Left lung (tissue), 10 donors: ENCODE measurements around the gene JUNB. TPM values are rescaled to one million over a fixed set of nuclear protein-coding genes. Genes with fewer than 3 reads are reported as not detected.
A peak's percentile ranks its signal among the peaks of the same experiment; 100 is the strongest.

ENCODE experiments used
- ATAC-seq: fragments of 200-7000 bp; cut with Tn5 transposase; one replicate; pipeline ENCODE4 v1.9.1; 2020; ENCODE audit warnings: moderate library complexity
- DNase-seq, 4 donors: peaks; one replicate each; pipeline ENCODE4 v3.0.0-alpha.2; 2013 to 2020
- H3K27ac ChIP-seq, 2 donors: fragments of 200-600 bp; sonication (generic) in 1 of 2; one replicate each; pipeline versions ENCODE4 v1.5.0 to v1.8.0; 2020 to 2021
- H3K27me3 ChIP-seq, 2 donors: fragments of 200-600 bp; sonication (generic) in 1 of 2; one replicate each; pipeline versions ENCODE4 v1.5.0 to v1.8.0; 2020 to 2021
- H3K36me3 ChIP-seq, 2 donors: fragments of 200-600 bp; sonication (generic) in 1 of 2; one replicate each; pipeline versions ENCODE4 v1.5.0 to v1.8.0; 2020 to 2021
- H3K4me1 ChIP-seq, 2 donors: fragments of 200-600 bp; one replicate each; pipeline ENCODE4 v1.8.0; 2021
- H3K4me3 ChIP-seq, 2 donors: fragments of 200-600 bp; sonication (generic) in 1 of 2; one replicate each; pipeline versions ENCODE4 v1.5.0 to v1.8.0; 2020 to 2021; ENCODE audit warnings: mild to moderate bottlenecking in 1 of 2
- H3K9me3 ChIP-seq, 2 donors: fragments of 200-600 bp; sonication (generic) in 1 of 2; one replicate each; pipeline versions ENCODE4 v1.5.0 to v1.8.0; 2020 to 2021
- CTCF ChIP-seq, 2 donors: fragments of 200-600 bp; sonication (generic) in 1 of 2; IDR thresholded peaks; one replicate each; pipeline versions ENCODE4 v1.5.0 to v1.8.0; 2021; ENCODE audit warnings: antibody characterized with exemption in 2 of 2
- intact Hi-C, 2 donors: fragments of 100-400 bp; cut with DNase I; formaldehyde crosslinking; loops; one replicate each; pipeline versions ENCODE4 v1.11.2 to v1.14.2; 2022
- polyA plus RNA-seq, 6 donors: library from polyadenylated mRNA; unstranded; fragments of 120-200 nt; gene quantifications; one replicate each; pipeline ENCODE4 v1.2.1, GENCODE V29; 2013; ENCODE audit not compliant: insufficient read length in 6 of 6
- total RNA-seq, 2 donors: library from RNA; stranded (reverse); fragmentation: NEBNext Ultra II Directional; extraction: Animal tissue kit (Norgen Biotek cat#: 25700); gene quantifications; one replicate each; pipeline ENCODE4 v1.2.1, GENCODE V29; 2021
- donor health status: DM: no; HTN: yes; CAD: no.
- donor health status: DM: no; HTN: no; CAD: no.

JUNB gene
- total and polyA plus RNA-seq, 8 donors = 11.7 to 278 (median 64.2) TPM

- Histone ChIP-seq H3K36me3 (no peaks in the 10 kb centered on the region), H3K27ac (no peak within 1 kb of the TSS), H3K4me1 (peaks cover 4 to 33% of the 10 kb centered on the region in 2 donors), H3K9me3 (no peaks in the 10 kb centered on the region), H3K27me3 (peaks cover 77 to 100% of the 10 kb centered on the region in 2 donors), H3K4me3 (peak within 1 kb of the TSS; percentile 21 to 37)
- ATAC-seq = no peak
- TF ChIP-seq CTCF (IDR thresholded peaks at IDR 0.05) = no peak
- no peak for DNase-seq
- intact Hi-C loops = no loop called here
Observed at GRCh38 chr19:12834566-12834943, 43.3 kb downstream of the JUNB start, which contains the start of gene RTBDN. Gene RTBDN (minus strand): TSS chr19:12834579. CDS start chr19:12829979, 4,600 bp downstream.

DNA sequence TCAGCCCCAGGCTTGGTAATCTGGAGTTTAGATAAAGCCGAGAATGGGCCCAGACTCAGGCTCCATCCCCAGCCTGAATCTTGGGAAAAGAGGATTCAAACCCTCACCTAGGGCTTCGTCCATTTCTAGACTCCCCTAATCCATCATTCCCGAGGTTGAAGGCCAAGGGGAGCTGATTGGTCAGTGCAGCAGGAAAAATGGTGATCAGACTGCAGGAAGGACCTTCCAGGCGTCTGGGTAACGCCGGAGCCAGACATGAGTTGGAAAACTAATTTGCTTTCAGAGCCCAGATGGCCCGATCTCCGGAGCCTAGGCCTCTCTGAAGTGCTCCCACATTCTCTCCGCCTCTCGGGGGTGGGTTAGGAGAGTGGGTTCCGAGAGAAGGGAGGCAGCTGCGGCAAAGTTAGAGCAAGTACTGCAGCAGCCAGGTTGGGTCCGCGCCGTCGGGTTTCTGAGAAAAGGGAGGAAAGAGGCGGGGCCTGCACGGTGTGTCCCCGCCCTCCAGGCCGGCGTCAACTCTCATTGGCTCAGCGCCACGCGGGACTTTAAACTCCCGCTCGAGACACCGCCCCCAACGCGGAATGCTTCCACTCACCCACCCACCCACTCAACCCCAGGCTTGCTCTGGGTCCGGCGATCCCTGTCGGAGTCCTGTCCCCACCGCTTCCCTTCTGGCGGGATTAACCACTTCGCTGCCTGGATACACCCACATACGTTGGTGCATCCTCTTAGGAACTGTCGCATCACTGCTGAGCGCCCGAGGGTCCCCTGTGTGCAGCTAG is 43.9 kb downstream of the JUNB start:
- no peaks in the 10 kb centered on the region for H3K36me3 ChIP-seq
- no peaks in the 10 kb centered on the region for H3K9me3 ChIP-seq
- no peak overlapping the region for H3K27ac ChIP-seq
- peaks cover 4 to 33% of the 10 kb centered on the region in 2 donors for H3K4me1 ChIP-seq
- no peak for DNase-seq
- intact Hi-C loops = no loop called here
- TF ChIP-seq CTCF (IDR thresholded peaks at IDR 0.05) = no peak
- peaks cover 82 to 100% of the 10 kb centered on the region in 2 donors for H3K27me3 ChIP-seq
- no peak for ATAC-seq
- no peak overlapping the region for H3K4me3 ChIP-seq

- DNase-seq (no peak), ATAC-seq (no peak)
- Histone ChIP-seq H3K4me1 (peaks cover 4 to 37% of the 10 kb centered on the region in 2 donors), H3K36me3 (no peaks in the 10 kb centered on the region), H3K9me3 (no peaks in the 10 kb centered on the region), H3K27me3 (peaks cover 95 to 100% of the 10 kb centered on the region in 2 donors), H3K27ac (no peak overlapping the region), H3K4me3 (no peak overlapping the region)
- no peak for TF ChIP-seq CTCF (IDR thresholded peaks at IDR 0.05)
- intact Hi-C loops = no loop called here
Observed at GRCh38 chr19:12836529-12836863, 45.2 kb downstream of the JUNB start.

DNA sequence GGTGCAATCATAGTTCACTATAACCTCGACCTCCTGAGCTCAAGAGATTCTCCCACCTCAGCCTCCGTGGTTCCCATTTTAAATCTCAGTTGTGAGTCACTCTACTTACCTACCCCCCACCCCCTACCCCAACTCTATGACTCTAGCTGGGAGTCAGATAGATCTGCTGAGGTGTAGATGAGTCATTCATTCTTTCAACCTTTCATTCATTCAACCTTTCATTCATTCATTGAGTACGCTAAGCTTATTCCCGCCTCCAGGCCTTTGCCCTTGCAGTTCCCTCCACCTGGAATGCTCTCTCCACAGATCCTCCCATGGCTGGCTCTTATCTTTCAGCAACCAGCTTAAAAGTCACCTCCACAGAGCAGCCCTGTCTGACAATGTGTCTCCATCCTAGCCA is 45.9 kb downstream of the JUNB start:
- Histone ChIP-seq H3K9me3 (no peaks in the 10 kb centered on the region), H3K36me3 (no peaks in the 10 kb centered on the region), H3K27me3 (peaks cover 91 to 100% of the 10 kb centered on the region in 2 donors), H3K4me3 (no peak overlapping the region), H3K27ac (no peak overlapping the region), H3K4me1 (peaks cover 4 to 36% of the 10 kb centered on the region in 2 donors)
- ATAC-seq (no peak), DNase-seq (no peak)
- TF ChIP-seq CTCF (IDR thresholded peaks at IDR 0.05) = no peak
- intact Hi-C loops = no loop called here

DNA sequence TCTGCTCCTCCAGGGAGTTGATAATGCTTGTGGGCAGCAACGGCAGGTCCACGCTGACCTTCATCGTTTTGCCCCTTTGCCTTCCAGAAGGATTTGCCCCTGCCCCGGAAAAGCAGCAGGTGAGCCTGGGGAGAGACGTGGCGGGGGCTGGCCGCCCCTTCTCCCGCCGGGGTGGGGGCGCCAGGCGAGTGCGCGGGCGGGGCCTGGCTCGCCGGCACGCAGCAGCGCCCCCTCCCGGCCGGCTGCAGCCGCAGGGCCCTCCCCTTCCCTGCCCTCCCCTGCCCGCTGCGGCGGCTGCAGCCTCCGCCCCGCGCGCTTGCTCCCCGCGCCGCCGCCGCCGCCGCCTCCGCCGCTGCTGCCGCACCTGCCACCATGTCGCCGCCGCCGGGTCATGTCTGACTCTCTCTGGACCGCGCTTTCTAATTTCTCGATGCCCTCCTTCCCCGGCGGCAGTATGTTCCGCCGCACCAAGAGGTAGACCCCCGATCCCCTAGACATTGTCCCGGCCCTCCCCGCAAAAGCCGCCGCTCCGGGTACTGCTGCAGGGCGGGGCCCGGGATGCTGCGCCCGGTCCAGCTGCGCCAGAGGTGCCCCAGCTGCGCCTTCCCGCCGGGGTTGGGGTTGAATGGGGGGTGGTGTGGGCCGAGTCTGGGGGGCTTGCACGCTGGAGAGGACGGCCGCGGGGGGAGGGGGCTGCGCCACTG is 47.0 kb downstream of the JUNB start, which contains the start of gene MAST1:
TSS of gene MAST1 (plus strand) at position 334 of the 704 bp plus-strand sequence. CDS start at position 392, 58 bp downstream.
- intact Hi-C loops = no loop called here
- DNase-seq (peak in 1 of 4 donors; percentile 81), ATAC-seq (peak; percentile 76)
- peaks cover 80 to 100% of the 10 kb centered on the region in 2 donors for H3K27me3 ChIP-seq
- H3K36me3 ChIP-seq = no peaks in the 10 kb centered on the region
- H3K4me3 ChIP-seq = no peak within 1 kb of the TSS
- TF ChIP-seq CTCF (IDR thresholded peaks at IDR 0.05) = peak; percentile 35 to 51
- H3K27ac ChIP-seq = no peak within 1 kb of the TSS
- peaks cover 4 to 26% of the 10 kb centered on the region in 2 donors for H3K4me1 ChIP-seq
- no peaks in the 10 kb centered on the region for H3K9me3 ChIP-seq
